ENCODE results near the gene ZNF705A.
"Not testable (repeated sequence)": the region's sequence is repeated elsewhere in the genome, so short reads cannot be mapped to it uniquely, and the experiment has no call there.

ZNF705A gene

GRCh38 chr12:8188088-8188487 is 31.3 kb downstream of the ZNF705A start:
- not testable (repeated sequence) for DNase-seq

DNA sequence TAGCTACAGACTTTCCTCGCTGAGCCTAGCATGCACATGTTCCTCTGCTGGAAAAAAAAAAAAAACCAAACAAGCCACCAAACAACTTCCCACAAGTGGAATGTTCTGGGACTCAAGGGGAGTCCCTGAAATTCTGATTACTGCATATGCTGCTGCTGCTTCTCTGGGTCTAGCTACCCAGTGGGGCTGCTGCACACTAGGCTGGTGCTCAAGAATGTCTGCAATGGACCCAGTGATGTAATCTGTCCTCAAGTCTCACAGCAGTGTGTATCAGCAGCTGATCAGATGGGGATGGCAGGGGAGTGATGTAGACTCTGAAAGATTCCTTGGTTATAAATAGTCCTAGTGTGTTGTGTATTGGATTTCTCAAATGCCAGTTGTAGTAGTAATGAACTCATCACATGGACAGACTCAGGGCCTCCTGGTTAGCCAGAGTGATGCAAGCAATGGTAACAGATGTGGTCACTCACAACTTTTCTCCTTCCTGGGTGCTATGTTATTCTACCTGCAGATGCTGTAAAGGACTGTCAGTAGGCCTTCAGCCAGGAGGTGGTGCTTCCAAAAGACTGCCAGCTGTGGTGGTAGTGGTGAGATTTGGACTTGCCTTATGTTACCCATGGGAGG is 41.0 kb downstream of the ZNF705A start:
- not testable (repeated sequence) for DNase-seq

DNA sequence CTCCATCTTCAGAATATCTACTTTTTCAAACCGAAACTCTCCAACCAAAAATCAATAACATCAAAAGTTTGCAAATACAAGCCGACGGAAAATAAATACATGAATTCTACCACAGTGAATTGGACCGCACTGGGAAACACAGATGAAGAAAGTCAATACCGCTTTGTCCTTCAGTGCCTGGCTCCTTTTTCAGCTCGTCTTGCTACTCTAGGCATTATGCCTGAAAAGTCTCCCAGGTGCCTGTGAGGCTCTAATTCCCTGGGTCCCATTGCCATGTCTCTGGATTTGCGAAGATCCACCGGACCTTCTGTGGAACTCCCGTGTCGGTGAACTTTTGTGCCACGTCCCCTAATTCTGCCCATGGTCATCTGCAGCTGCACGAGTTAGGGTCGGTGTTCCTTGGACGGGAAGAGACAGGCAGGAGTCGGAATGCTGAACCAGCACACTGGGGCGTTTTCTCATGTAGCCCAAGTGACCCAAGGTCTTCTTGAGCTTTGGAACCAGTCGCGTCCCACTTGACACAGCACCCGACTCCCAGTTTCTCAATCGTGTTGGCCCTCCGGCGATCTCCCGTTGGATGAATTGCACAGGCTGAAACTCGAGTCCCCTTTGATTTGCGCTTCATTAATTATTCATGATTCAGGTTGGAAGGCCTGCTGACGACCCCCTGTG is 62.0 kb downstream of the ZNF705A start:
- not testable (repeated sequence) for DNase-seq

DNA sequence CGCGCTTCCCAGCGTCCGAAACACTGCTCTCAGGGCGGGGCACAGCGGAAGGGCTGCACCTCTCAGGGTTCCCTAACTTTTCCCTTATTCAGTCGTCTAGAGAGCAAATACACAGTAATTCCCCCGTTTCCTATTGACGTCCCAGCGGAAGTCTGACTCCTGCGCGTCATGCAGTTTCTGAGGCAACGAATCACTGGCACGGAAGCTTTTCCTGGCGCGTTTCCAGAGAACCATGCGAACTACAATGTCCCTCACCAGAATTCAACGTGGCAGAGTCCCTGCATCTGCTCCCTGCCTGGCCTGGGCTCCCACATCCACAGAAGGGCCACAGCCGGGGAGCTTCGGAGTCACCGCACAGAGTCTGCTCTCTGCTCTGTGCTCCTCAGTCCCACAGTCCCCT is 64.6 kb downstream of the ZNF705A start:
- not testable (repeated sequence) for DNase-seq

GRCh38 chr12:8221844-8222243 is 65.0 kb downstream of the ZNF705A start:
- DNase-seq = not testable (repeated sequence)

DNA sequence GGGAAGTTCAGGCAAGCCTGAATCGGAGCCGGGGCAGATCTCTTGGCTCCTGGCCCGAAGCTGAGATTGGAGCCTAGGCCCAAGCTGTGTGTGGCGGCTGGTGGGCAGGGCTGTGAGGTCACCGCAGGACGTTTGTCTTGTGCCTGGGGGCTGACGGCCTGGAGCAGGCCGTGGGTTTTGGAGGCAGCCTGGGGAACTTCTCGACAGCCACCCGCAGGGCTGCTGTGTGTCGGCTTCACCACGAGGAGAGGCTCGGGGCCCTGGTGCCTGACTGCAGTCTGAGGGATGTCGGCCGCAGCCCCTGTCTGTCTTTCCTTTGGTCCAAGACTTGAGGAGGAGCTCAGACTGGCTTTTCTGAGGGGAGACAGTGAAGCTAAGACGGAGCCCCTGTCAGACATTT is 65.5 kb downstream of the ZNF705A start:
- not testable (repeated sequence) for DNase-seq

- not testable (repeated sequence) for DNase-seq
Observed at GRCh38 chr12:8223646-8224045, 66.8 kb downstream of the ZNF705A start.

- DNase-seq = not testable (repeated sequence)
Observed at GRCh38 chr12:8224782-8225181, 68.0 kb downstream of the ZNF705A start.

DNA sequence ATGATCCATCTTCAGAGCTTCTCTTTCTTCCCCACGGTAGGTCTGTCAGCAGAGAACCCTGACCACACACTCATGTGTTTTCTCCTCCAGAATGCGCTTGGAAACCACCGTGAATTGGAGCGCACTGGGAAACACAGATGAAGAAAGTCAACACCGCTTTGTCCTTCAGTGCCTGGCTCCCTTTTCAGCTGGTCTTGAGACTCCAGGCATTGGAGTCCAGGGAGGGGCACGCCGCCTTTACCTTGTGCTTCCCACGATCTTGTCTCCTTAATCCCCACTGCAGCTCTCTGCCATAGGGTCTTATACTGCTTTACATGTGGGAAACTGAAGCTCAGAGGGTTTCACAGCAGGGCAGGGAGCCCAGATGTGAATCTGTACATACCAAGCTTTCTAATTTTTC is 69.5 kb downstream of the ZNF705A start:
- no peak for DNase-seq

GRCh38 chr12:8226992-8227731 is 70.3 kb downstream of the ZNF705A start, which contains the start of gene FAM90A1:
TSS of gene FAM90A1 (minus strand) at chr12:8227618. CDS start at chr12:8224832, 2,786 bp downstream.
- DNase-seq = not testable (repeated sequence)

DNA sequence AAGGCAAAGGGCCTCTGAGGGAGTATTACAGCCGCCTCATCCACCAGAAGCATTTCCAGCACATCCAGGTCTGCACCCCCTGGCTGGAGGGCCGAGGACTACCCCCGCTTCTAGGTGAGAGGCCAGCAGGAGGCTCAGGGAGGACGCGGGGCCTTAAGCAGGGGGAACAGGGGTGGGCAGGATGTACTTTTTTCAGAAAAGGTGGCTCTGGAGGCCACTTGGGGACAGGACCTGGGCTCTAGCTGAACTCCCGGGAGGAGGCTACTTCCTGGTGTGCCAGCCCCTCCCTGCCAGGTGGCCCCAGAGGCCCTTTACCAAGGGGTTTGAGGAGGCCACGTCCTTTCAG is 70.9 kb downstream of the ZNF705A start:
- not testable (repeated sequence) for DNase-seq

- not testable (repeated sequence) for DNase-seq
Observed at GRCh38 chr12:8228607-8229006, 71.8 kb downstream of the ZNF705A start.

DNA sequence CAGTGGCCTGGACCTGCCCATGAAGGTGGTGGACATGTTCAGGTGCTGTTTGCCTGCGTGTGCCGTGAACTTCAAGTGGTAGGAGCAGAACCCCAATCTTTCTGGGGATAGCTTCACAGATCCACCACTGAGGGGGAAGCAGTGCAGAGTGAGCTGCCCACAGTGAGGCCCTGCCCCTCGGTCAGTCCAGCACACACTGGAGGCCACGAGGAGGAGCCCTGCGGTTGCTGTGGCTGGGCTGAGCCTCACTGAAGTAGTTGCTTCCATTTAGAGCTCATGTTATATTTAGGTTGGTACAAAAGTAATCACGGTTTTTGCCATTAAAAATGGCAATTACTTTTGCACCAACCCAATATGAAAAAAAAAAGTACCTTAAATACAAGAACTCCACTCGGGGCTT is 72.7 kb downstream of the ZNF705A start:
- DNase-seq = not testable (repeated sequence)
